Measurements from ENCODE around the gene SAP130. TPM values are rescaled to one million over a fixed set of nuclear protein-coding genes. Genes with fewer than 3 reads are reported as not detected.

SAP130 gene
- total RNA-seq, 2 donors from 2014 or later: 47.7 to 58.9 TPM

DNA sequence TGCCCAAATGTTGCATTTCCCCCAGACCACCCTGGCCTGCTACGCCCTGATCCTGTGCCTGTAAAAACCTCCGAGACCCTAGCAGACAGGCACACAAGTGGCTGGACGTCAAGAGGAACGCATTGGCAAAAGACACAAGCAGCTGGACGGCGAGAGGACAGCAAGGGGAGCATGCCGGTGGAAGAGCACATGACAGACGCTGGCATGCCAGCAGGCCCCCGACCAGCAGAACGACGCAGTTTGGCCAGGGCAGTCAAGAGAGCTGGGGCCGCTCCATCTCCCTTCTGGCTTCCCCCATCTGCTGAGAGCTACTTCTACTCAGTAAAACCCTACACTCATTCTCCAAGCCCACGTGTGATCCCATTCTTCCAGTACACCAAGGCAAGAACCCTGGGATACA lies 42.1 kb downstream of the SAP130 start:
- Histone ChIP-seq H3K36me3 (ENCODE audit: control insufficient read depth, insufficient read depth, low read length) (peaks cover 86% of the 10 kb centered on the region), H3K9me3 (ENCODE audit: control insufficient read depth, low read length) (no peaks in the 10 kb centered on the region), H3K27ac (ENCODE audit: low read depth, low read length) (no peak overlapping the region), H3K9ac (ENCODE audit: extremely low read depth, low read length, poor library complexity, severe bottlenecking) (no peak overlapping the region), H3K27me3 (ENCODE audit: control insufficient read depth, insufficient read depth, low read length, poor library complexity, severe bottlenecking) (no peaks in the 10 kb centered on the region), H3K4me1 (ENCODE audit: control insufficient read depth, insufficient read depth, low read length) (no peaks in the 10 kb centered on the region), H3K4me3 (ENCODE audit: low read length) (no peak overlapping the region)
- no peaks in the 10 kb centered on the region for H3K27me3 Mint-ChIP-seq (ENCODE audit: insufficient read depth)
- H3K36me3 Mint-ChIP-seq (ENCODE audit: low read depth): peaks cover 70% of the 10 kb centered on the region
- no peak overlapping the region for H3K4me3 Mint-ChIP-seq
- WGBS, 2 experiments (ENCODE audit: insufficient coverage in 1 of 2, insufficient read length in 1 of 2): 93 to 98% methylated on average over 9 to 13 of the region's 13 CpGs
- H3K4me1 Mint-ChIP-seq: no peaks in the 10 kb centered on the region
- H3K9me3 Mint-ChIP-seq: no peaks in the 10 kb centered on the region
- DNase-seq: no peak
- H3K27ac Mint-ChIP-seq: no peak overlapping the region
- TF ChIP-seq, protein P1, sequence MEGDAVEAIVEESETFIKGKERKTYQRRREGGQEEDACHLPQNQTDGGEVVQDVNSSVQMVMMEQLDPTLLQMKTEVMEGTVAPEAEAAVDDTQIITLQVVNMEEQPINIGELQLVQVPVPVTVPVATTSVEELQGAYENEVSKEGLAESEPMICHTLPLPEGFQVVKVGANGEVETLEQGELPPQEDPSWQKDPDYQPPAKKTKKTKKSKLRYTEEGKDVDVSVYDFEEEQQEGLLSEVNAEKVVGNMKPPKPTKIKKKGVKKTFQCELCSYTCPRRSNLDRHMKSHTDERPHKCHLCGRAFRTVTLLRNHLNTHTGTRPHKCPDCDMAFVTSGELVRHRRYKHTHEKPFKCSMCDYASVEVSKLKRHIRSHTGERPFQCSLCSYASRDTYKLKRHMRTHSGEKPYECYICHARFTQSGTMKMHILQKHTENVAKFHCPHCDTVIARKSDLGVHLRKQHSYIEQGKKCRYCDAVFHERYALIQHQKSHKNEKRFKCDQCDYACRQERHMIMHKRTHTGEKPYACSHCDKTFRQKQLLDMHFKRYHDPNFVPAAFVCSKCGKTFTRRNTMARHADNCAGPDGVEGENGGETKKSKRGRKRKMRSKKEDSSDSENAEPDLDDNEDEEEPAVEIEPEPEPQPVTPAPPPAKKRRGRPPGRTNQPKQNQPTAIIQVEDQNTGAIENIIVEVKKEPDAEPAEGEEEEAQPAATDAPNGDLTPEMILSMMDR (conservative IDR thresholded peaks at IDR 0.05): no peak

DNA sequence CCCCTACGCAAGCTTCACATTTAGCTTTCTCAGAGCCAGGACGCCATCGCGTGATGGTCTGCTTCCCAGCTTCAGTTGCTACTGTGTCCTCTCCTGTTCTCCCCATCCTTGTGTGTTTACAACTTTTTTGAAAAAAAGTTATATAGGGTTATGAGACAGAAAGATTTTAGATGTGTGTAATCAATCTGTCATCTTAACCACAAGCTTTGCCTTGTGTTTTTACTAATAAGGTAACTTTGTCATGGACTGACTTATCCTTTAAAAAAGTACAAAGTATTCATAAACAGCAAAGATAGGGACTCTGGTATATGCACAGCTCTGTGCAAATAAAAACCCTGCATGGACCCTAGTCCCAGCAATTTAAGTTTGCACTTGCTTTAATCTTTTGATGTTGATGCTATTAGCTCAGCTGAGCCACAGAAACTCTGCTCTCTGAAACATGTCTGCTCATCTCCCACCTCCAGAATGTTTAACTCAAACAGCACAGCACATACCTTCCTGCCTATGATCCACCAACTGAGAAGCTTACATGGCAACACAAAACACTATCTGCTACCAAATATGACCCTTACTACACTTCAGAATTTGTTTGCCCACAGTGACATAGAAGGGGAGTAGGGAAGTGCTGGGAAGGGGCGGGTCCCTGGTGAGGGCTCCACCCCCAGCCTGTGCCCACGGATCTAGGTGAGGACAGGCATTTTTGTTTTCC lies 42.7 kb downstream of the SAP130 start:
- H3K4me3 ChIP-seq (ENCODE audit: low read length): no peak overlapping the region

DNA sequence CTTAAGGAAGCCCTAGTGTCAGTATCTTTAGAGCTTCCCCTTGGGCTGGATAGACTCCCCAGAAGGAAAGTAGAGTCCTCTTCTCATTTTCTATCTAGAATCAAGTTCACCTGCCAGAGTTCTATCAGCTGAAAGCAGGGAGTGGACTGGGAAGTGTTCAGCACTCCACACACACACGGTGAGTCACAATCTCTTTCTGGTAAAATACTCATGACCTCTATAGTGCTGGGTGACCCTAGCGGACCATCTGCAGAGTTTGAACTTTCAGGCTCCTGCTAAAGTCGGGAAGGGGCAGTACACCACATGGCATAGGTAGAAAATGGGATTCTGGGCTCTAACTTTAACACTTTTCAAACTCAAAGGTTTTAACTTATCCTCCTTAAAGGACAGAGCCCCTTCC lies 43.3 kb downstream of the SAP130 start:
- Mint-ChIP-seq H3K4me1 (no peaks in the 10 kb centered on the region), H3K27ac (no peak overlapping the region), H3K36me3 (ENCODE audit: low read depth) (peaks cover 63% of the 10 kb centered on the region), H3K9me3 (no peaks in the 10 kb centered on the region), H3K4me3 (no peak overlapping the region), H3K27me3 (ENCODE audit: insufficient read depth) (no peaks in the 10 kb centered on the region)
- Histone ChIP-seq H3K27me3 (ENCODE audit: control insufficient read depth, insufficient read depth, low read length, poor library complexity, severe bottlenecking) (no peaks in the 10 kb centered on the region), H3K36me3 (ENCODE audit: control insufficient read depth, insufficient read depth, low read length) (peaks cover 81% of the 10 kb centered on the region), H3K4me3 (ENCODE audit: low read length) (no peak overlapping the region), H3K9ac (ENCODE audit: extremely low read depth, low read length, poor library complexity, severe bottlenecking) (no peak overlapping the region), H3K9me3 (ENCODE audit: control insufficient read depth, low read length) (no peaks in the 10 kb centered on the region), H3K27ac (ENCODE audit: low read depth, low read length) (no peak overlapping the region), H3K4me1 (ENCODE audit: control insufficient read depth, insufficient read depth, low read length) (no peaks in the 10 kb centered on the region)
- TF ChIP-seq, protein P1 (conservative IDR thresholded peaks at IDR 0.05): no peak
- DNase-seq: no peak
- WGBS, 2 experiments (ENCODE audit: insufficient coverage in 1 of 2, insufficient read length in 1 of 2): 88 to 93% methylated on average over 3 of the region's 3 CpGs

More for the DNA sequence above, 42.7 kb downstream of the SAP130 start:
- H3K4me1 ChIP-seq (ENCODE audit: control insufficient read depth, insufficient read depth, low read length): no peaks in the 10 kb centered on the region
- H3K9ac ChIP-seq (ENCODE audit: extremely low read depth, low read length, poor library complexity, severe bottlenecking): no peak overlapping the region
- no peak overlapping the region for H3K27ac ChIP-seq (ENCODE audit: low read depth, low read length)
- WGBS, 2 experiments (ENCODE audit: insufficient coverage in 1 of 2, insufficient read length in 1 of 2): 92 to 100% methylated on average over 4 to 6 of the region's 6 CpGs
- H3K27me3 ChIP-seq (ENCODE audit: control insufficient read depth, insufficient read depth, low read length, poor library complexity, severe bottlenecking): no peaks in the 10 kb centered on the region
- H3K27me3 Mint-ChIP-seq (ENCODE audit: insufficient read depth): no peaks in the 10 kb centered on the region
- peaks cover 67% of the 10 kb centered on the region for H3K36me3 Mint-ChIP-seq (ENCODE audit: low read depth)
- no peak overlapping the region for H3K27ac Mint-ChIP-seq
- TF ChIP-seq, protein P1 (conservative IDR thresholded peaks at IDR 0.05): no peak
- H3K9me3 ChIP-seq (ENCODE audit: control insufficient read depth, low read length): no peaks in the 10 kb centered on the region
- no peaks in the 10 kb centered on the region for H3K4me1 Mint-ChIP-seq
- no peak overlapping the region for H3K4me3 Mint-ChIP-seq
- peaks cover 86% of the 10 kb centered on the region for H3K36me3 ChIP-seq (ENCODE audit: control insufficient read depth, insufficient read depth, low read length)
- no peak for DNase-seq
- no peaks in the 10 kb centered on the region for H3K9me3 Mint-ChIP-seq
